ENCODE data around the gene TRMT61A. TPM values are rescaled to one million over a fixed set of nuclear protein-coding genes. Genes with fewer than 3 reads are reported as not detected.
A peak's percentile ranks its signal among the peaks of the same experiment; 100 is the strongest.

The TRMT61A gene
- total RNA-seq, 6 experiments from 2014 or later: 12.0 to 14.9 (median 13.4) TPM

GRCh38 chr14:103519837-103520212, 9.2 kb upstream of the TRMT61A start:
- Mint-ChIP-seq H3K27ac (no peak overlapping the region; the same call in 1 of the 2 replicates), H3K4me3 (peak overlapping the region; percentile 62), H3K9me3 (no peaks in the 10 kb centered on the region), H3K27me3 (ENCODE audit: insufficient read depth) (peaks cover 10% of the 10 kb centered on the region), H3K36me3 (ENCODE audit: low read depth) (no peaks in the 10 kb centered on the region), H3K4me1 (ENCODE audit: low read depth) (peaks cover 27% of the 10 kb centered on the region)
- no peak for TF ChIP-seq CTCF (IDR thresholded peaks at IDR 0.05)
- no peak for DNase-seq

GRCh38 chr14:103520269-103520656, 8.7 kb upstream of the TRMT61A start:
- H3K27ac Mint-ChIP-seq: no peak overlapping the region
- no peak for TF ChIP-seq CTCF (IDR thresholded peaks at IDR 0.05)
- peaks cover 27% of the 10 kb centered on the region for H3K4me1 Mint-ChIP-seq (ENCODE audit: low read depth)
- no peaks in the 10 kb centered on the region for H3K36me3 Mint-ChIP-seq (ENCODE audit: low read depth)
- no peak for DNase-seq
- peaks cover 10% of the 10 kb centered on the region for H3K27me3 Mint-ChIP-seq (ENCODE audit: insufficient read depth)
- no peak overlapping the region for H3K4me3 Mint-ChIP-seq
- no peaks in the 10 kb centered on the region for H3K9me3 Mint-ChIP-seq

GRCh38 chr14:103520657-103521437, 8.1 kb upstream of the TRMT61A start:
- peak; percentile 68 for TF ChIP-seq CTCF (IDR thresholded peaks at IDR 0.05)
- Mint-ChIP-seq H3K4me3 (peak overlapping the region; percentile 32; the same call in 1 of the 2 replicates), H3K9me3 (no peaks in the 10 kb centered on the region), H3K36me3 (ENCODE audit: low read depth) (no peaks in the 10 kb centered on the region), H3K4me1 (ENCODE audit: low read depth) (peaks cover 27% of the 10 kb centered on the region), H3K27ac (no peak overlapping the region), H3K27me3 (ENCODE audit: insufficient read depth) (peaks cover 13% of the 10 kb centered on the region)
- DNase-seq: no peak

GRCh38 chr14:103521438-103521950, 7.5 kb upstream of the TRMT61A start:
- H3K27ac Mint-ChIP-seq: no peak overlapping the region
- DNase-seq: no peak

GRCh38 chr14:103521951-103522563, 6.9 kb upstream of the TRMT61A start:
- Mint-ChIP-seq H3K27me3 (ENCODE audit: insufficient read depth) (peaks cover 10% of the 10 kb centered on the region), H3K27ac (no peak overlapping the region), H3K4me3 (no peak overlapping the region), H3K36me3 (ENCODE audit: low read depth) (no peaks in the 10 kb centered on the region), H3K9me3 (no peaks in the 10 kb centered on the region), H3K4me1 (ENCODE audit: low read depth) (peaks cover 30% of the 10 kb centered on the region)
- TF ChIP-seq CTCF (IDR thresholded peaks at IDR 0.05): no peak
- no peak for DNase-seq

More at GRCh38 chr14:103521438-103521950, 7.5 kb upstream of the TRMT61A start:
- no peaks in the 10 kb centered on the region for H3K36me3 Mint-ChIP-seq (ENCODE audit: low read depth)
- H3K27me3 Mint-ChIP-seq (ENCODE audit: insufficient read depth): peaks cover 10% of the 10 kb centered on the region
- H3K4me3 Mint-ChIP-seq: no peak overlapping the region; the same call in 1 of the 2 replicates
- H3K9me3 Mint-ChIP-seq: no peaks in the 10 kb centered on the region
- TF ChIP-seq CTCF (IDR thresholded peaks at IDR 0.05): peak; percentile 9; the same call in 1 of the 2 replicates
- H3K4me1 Mint-ChIP-seq (ENCODE audit: low read depth): peaks cover 27% of the 10 kb centered on the region

Measured in HFFc6 (cell line).